ENCODE data around the gene PRUNE2. TPM values are rescaled to one million over a fixed set of nuclear protein-coding genes. Genes with fewer than 3 reads are reported as not detected.
"Not testable (repeated sequence)": the region's sequence is repeated elsewhere in the genome, so short reads cannot be mapped to it uniquely, and the experiment has no call there.

PRUNE2 gene
- total RNA-seq, 2 donors from 2014 or later, result 357 to 477 TPM

GRCh38 chr9:76880210-76880609, 25.7 kb downstream of the PRUNE2 start:
- intact Hi-C loops (cut with DNase I), result no loop called here

GRCh38 chr9:76878933-76879332, 27.0 kb downstream of the PRUNE2 start:
- intact Hi-C loops (cut with DNase I), result loop anchor here in 1 of 2 donors (5.0 kb wide), 1 partner anchor 1433 kb away; no protein-coding TSS in a partner anchor
- DNase-seq (ENCODE audit: low spot score), result no peak

More at GRCh38 chr9:76880210-76880609, 25.7 kb downstream of the PRUNE2 start:
- DNase-seq (ENCODE audit: low spot score), result no peak

- intact Hi-C loops (cut with DNase I), result loop anchor here in 1 of 2 donors (5.0 kb wide), 1 partner anchor 1434 kb away; no protein-coding TSS in a partner anchor
- DNase-seq (ENCODE audit: low spot score), result no peak
Measured at GRCh38 chr9:76877961-76878360, 28.0 kb downstream of the PRUNE2 start.

GRCh38 chr9:76876098-76876497, 29.8 kb downstream of the PRUNE2 start:
- intact Hi-C loops (cut with DNase I), result loop anchor here in 1 of 2 donors (5.0 kb wide), 1 partner anchor 1436 kb away; no protein-coding TSS in a partner anchor

GRCh38 chr9:76873821-76874220, 32.1 kb downstream of the PRUNE2 start:
- intact Hi-C loops (cut with DNase I), result no loop called here
- no peak for DNase-seq (ENCODE audit: low spot score)

More at GRCh38 chr9:76876098-76876497, 29.8 kb downstream of the PRUNE2 start:
- no peak for DNase-seq (ENCODE audit: low spot score)

GRCh38 chr9:76873056-76873792, 32.7 kb downstream of the PRUNE2 start:
- intact Hi-C loops (cut with DNase I), result no loop called here
- DNase-seq (ENCODE audit: low spot score), result no peak

- intact Hi-C loops (cut with DNase I), result no loop called here
- DNase-seq (ENCODE audit: low spot score), result no peak
Measured at GRCh38 chr9:76868897-76869296, 37.0 kb downstream of the PRUNE2 start.

GRCh38 chr9:76866689-76867088, 39.2 kb downstream of the PRUNE2 start:
- intact Hi-C loops (cut with DNase I), result no loop called here
- DNase-seq (ENCODE audit: low spot score), result no peak

- no peak for DNase-seq (ENCODE audit: low spot score)
- intact Hi-C loops (cut with DNase I), result loop anchor here in 1 of 2 donors (5.0 kb wide), 1 partner anchor 1498 kb away; no protein-coding TSS in a partner anchor
Measured at GRCh38 chr9:76863832-76864231, 42.1 kb downstream of the PRUNE2 start.

- intact Hi-C loops (cut with DNase I), result loop anchor here in 1 of 2 donors (5.0 kb wide), 1 partner anchor 1502 kb away; no protein-coding TSS in a partner anchor
- DNase-seq (ENCODE audit: low spot score), result no peak
Measured at GRCh38 chr9:76859860-76860259, 46.1 kb downstream of the PRUNE2 start.

- DNase-seq (ENCODE audit: low spot score); intact Hi-C loops (cut with DNase I): not testable (repeated sequence)
Measured at GRCh38 chr9:76858248-76858647, 47.7 kb downstream of the PRUNE2 start.

- DNase-seq (ENCODE audit: low spot score), result no peak
- intact Hi-C loops (cut with DNase I), result no loop called here
Measured at GRCh38 chr9:76856016-76856415, 49.9 kb downstream of the PRUNE2 start.

- intact Hi-C loops (cut with DNase I), result no loop called here
- DNase-seq (ENCODE audit: low spot score), result no peak
Measured at GRCh38 chr9:76855015-76855414, 50.9 kb downstream of the PRUNE2 start.

- intact Hi-C loops (cut with DNase I), result no loop called here
Measured at GRCh38 chr9:76852026-76852425, 53.9 kb downstream of the PRUNE2 start.

GRCh38 chr9:76846297-76846696, 59.6 kb downstream of the PRUNE2 start:
- intact Hi-C loops (cut with DNase I), result no loop called here
- no peak for DNase-seq (ENCODE audit: low spot score)

More at GRCh38 chr9:76852026-76852425, 53.9 kb downstream of the PRUNE2 start:
- no peak for DNase-seq (ENCODE audit: low spot score)

- intact Hi-C loops (cut with DNase I), result no loop called here
Measured at GRCh38 chr9:76845254-76845653, 60.7 kb downstream of the PRUNE2 start.

GRCh38 chr9:76835571-76836283, 70.2 kb downstream of the PRUNE2 start:
- intact Hi-C loops (cut with DNase I), result loop anchor here in 1 of 2 donors (5.0 kb wide), 1 partner anchor 67 kb away; no protein-coding TSS in a partner anchor
- DNase-seq (ENCODE audit: low spot score), result no peak

More at GRCh38 chr9:76845254-76845653, 60.7 kb downstream of the PRUNE2 start:
- DNase-seq (ENCODE audit: low spot score), result no peak

- intact Hi-C loops (cut with DNase I), result no loop called here
- no peak for DNase-seq (ENCODE audit: low spot score)
Measured at GRCh38 chr9:76828447-76828846, 77.5 kb downstream of the PRUNE2 start.

- DNase-seq (ENCODE audit: low spot score), result no peak
- intact Hi-C loops (cut with DNase I), result no loop called here
Measured at GRCh38 chr9:76827296-76828080, 78.4 kb downstream of the PRUNE2 start.
